Stimulated activated CD4-positive, alpha-beta T cell treated with anti-CD3 and anti-CD28 coated beads, Interleukin-2, amount 100 ng/mL, for 48 hours (primary cell): ENCODE measurements around the gene TRMO.

Experiments
- DNase-seq, 2 donors: peaks; one replicate each; pipeline ENCODE4 v3.0.0-alpha.2; 2020

TRMO gene

GRCh38 chr9:97936998-97937397 lies 14.7 kb upstream of the TRMO start:
- no peak for DNase-seq

- no peak for DNase-seq
These were observed 13.0 kb upstream of the TRMO start for GRCh38 chr9:97935276-97935675.

DNA sequence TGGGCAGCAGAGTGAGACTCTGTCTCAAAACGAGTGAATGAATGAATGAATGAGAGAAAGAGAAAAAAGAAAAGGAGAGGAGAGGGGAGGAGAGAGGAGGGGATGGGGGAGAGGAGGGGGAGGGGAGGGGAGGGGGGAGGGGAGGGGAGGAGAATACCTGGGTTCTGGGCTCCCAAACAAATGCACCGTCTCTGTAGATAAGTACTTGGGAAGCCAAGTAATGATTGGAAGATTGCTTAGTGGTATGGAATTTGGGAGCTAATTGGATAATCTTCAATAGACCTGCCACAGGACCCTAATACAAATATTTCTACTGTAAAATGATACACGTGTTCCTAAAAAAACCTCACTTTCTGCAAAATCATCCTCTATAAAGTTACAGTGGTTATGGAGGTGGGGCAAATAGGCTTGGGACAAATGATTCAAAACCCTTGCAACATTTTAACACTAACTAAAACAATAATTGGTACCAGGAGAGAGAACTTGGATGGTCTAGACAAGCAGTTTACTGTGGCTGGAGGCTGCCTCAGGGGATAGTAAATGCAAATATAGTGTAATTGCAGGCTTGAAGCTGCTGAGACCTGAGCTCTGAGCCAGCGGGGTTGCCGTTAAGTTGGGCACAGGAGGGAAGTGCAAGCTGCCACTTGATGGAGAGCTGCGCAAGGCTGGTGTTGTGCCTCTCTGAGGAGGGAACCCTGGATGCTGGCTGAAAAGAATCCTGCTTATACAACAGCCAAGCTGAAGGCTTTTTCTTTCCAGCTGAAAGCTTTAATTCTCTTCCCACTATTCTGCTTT lies 12.2 kb upstream of the TRMO start:
- DNase-seq, result no peak

DNA sequence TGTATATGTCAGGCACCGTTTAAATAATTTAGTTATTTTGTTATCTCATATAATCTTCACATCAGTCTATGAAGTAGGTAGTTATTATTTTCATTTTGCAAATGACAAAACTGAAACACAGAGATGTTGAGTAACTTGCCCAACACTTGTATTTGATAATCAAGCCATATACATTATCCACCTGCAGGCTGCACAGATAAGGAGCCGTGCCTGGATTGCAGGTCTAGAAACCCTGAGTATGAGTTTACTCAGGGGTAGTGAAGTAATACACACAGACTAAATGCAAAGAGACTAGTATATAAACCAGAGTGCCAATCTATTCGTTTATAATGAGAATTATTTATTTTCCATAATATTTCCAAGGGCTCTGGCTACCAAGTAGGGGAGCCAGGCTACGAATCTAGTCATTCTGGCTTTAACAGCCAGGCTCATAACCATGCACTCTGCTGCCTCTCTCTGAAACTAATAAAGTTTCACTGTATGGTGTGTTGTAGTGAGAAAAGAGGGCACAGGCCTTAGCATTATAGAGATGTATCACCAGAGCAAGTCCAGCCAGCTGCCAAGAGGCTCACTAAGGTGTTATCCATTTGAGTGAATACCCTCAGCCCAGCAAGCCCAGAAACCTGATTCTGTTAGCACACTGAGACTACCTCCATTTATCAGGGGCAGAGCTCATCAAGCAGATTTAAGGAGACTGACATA lies 11.1 kb upstream of the TRMO start:
- no peak for DNase-seq

DNA sequence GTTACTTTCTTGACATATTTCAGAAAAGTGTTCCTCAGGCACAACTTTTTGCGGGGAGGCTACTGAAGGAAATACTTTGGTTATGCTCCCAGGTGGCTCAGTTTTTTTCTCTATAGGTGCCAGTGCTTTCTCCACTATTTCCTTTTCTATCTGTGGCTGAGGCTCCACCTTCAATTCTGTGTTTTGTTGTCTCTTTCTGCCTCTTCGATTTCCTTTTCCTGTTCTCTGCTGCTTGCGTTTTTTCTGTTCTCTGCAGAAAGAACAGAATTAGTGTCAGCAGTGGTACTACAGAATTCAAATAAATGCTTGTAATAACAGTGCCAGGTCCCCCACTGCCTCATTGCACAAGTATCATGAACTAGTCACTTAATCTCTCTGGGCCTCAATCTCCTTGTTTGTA lies 8.7 kb upstream of the TRMO start:
- DNase-seq, result no peak

DNA sequence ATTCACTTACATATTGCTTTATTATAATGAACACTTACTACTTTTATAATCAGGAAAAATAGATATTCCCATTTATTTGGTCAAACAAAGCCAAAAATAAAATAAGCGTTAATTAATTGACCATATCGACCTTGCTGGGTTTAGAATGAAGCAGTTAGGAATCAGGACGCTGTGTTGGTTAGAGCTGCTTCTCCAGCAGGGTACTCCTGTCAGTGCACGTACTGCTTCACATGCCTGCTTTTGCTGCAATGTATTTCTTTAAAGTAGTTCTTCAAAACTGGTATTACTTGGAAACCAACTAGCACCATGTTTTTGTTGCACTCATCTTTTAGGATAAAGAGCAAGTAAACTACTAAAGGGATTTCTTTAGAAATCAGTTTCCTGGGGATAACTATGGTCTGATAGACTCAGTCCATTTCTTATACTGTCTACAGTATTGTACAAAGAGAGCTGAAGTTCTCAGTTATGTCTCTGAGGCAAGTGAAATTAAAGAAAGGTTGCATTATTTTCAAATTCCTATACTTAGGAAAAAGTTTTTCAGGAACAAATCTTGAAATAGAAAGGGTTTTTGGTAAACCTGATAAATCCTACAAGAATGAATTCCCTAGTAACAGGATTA lies 6.8 kb upstream of the TRMO start:
- no peak for DNase-seq

- no peak for DNase-seq
These were observed 3.4 kb upstream of the TRMO start for GRCh38 chr9:97925497-97926334.

DNA sequence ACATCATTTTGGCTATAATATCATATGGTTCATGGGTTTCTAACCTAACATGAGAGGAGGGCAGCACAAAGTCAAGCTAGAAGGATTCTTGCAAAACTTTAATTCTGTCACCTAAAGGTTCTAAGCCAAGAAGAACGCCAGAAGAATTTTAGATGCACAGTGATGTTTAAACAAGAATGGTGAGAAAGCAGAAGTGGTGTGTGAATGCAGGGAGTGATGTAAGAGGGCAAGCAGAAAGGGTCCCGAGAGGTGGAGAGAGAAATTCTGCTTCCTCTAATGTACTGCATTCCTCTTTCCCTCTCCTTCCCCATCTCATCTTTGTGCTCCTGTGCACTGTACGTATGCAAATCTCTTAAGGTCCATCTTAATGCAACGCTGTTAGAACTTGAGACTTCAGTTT lies 2.1 kb upstream of the TRMO start:
- DNase-seq, result no peak

GRCh38 chr9:97923529-97924108 lies 1.3 kb upstream of the TRMO start:
- DNase-seq, result peak; percentile 60 to 63

DNA sequence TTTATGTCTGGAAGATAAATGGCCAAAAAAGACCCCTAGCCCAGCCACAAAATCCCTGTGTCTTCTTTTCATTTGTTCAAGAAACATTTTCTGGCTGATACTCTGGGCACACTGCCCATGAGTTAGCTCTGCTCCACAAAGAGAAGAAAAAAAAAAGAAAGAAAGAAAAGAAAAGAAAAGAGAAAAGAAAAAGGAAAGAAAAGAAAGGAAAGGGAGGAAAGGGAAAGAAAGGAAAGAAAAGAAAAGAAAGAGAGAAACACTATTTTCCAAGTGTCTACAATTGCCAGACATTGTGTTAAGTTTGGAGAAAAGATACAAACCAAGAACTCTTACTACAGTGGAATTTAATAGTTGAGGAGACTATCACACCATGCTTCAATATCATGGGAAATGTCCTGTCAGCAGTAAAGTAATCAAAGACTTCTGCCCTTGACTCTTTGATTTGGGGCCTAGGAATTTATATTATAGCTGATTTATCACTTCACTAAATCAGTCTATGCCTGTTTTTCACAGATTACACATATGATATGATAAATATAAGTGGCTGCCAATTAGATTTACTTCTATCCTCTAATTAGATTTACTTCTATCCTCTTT lies 3.0 kb downstream of the TRMO start:
- no peak for DNase-seq

DNA sequence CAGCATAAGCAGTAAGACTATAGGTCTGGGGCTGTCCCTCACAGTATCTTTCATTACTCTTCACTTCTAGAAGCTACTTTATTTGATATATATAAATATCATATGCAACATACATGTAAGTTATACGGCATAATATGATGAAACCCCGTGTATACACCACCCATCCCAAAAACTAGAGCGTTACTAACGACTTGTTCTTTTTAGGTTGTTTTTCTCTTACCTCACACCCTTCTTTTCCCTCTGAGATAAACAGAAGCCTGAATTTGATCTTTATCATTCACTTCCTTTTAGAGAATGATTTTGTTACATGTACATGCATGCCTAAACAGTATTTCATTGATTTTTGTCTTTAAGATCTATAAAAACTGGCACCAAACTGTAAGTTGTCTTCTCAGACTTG lies 3.7 kb downstream of the TRMO start:
- no peak for DNase-seq

- no peak for DNase-seq
These were observed 10.3 kb downstream of the TRMO start for GRCh38 chr9:97911970-97912369.

- no peak for DNase-seq
These were observed 10.8 kb downstream of the TRMO start for GRCh38 chr9:97911528-97911927.

GRCh38 chr9:97910357-97910756 lies 11.9 kb downstream of the TRMO start:
- no peak for DNase-seq

GRCh38 chr9:97908705-97909104 lies 13.6 kb downstream of the TRMO start:
- no peak for DNase-seq

DNA sequence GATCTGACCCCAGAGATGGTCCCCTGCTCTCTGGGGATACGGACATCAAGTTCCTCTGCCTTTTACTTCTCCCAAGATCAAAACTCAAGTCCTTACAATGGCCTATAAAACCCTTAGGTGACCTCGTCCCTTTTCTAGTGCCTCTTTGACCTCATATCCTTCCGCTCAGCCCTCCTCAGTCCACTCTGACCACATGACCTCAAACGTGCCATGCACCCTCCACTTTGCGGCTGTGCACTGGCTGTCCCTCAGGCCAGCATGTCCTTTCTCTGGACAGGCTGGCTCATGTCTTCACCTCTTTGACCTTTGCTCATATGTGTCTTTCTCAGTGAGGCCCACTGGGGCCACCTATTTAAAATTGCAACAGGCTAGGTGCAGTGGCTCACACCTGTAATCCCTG lies 14.7 kb downstream of the TRMO start:
- DNase-seq, result no peak

GRCh38 chr9:97907046-97907445 lies 15.3 kb downstream of the TRMO start:
- no peak for DNase-seq

- DNase-seq, result no peak
These were observed 16.0 kb downstream of the TRMO start for GRCh38 chr9:97906236-97906831.

DNA sequence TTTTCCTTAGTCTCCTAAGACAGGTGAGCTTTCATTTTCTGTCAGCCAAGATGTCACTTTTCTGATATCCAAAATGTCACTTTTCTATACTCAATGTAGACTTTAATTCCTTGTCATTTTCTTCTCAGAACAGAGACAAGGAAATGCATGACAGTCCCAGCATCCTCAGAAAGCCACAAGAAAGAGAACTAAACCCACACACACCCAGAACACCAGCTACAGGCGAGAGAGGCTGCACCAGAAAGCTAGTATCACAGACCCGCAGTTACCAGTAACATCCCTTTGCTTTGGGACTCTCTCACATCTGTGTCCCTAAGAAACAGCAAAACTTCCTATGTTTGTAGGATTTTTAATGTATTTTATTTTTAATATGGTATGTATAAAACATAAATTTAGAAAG lies 17.1 kb downstream of the TRMO start:
- DNase-seq, result no peak

GRCh38 chr9:97904725-97905124 lies 17.6 kb downstream of the TRMO start:
- no peak for DNase-seq

DNA sequence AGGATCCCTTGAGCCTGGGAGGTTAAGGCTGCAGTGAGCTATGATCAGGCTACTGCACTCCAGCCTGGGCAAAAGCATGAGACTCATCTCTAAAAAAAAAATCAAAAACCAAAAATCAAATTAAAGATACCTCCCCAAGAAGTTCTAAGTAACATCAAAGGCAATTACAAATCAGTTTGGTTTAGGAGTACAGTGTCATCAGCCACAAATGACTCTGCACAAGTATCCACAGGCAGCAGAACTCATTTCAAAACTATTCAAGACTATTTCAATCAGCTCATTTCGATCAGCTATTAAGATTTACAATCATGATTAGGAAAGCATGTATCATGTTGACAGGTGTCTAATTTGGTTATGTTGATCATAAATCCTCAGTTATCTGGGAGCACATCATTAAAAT lies 19.1 kb downstream of the TRMO start:
- no peak for DNase-seq
